ENCODE measurements around the gene TP53BP2. TPM values are rescaled to one million over a fixed set of nuclear protein-coding genes. Genes with fewer than 3 reads are reported as not detected.

Gene TP53BP2
- total RNA-seq, 1 experiment from 2014 or later: 38.2 TPM

DNA sequence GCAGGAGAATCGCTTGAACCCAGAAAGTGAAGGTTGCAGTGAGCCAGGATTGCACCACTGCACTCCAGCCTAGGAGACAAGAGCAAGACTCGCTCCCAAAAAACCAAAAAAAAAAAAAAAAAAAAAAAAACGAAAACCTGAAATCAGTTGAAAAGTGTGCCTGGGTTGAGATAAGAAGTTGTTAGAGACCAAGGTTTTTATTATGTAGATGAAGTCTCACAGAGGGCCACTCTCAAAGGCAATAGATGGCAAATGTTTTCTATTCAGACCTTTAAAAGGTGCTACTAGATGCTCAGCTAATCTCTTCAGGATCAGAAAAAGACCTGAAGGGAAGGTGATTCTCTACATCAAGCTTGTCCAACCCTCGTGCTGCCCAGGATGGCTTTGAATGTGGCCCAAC lies 115.8 kb downstream of the TP53BP2 start:
- no peak overlapping the region for H2AFZ ChIP-seq (ENCODE audit: low read depth, low read length, poor library complexity, severe bottlenecking)
- no peaks in the 10 kb centered on the region for H3K9me3 ChIP-seq (ENCODE audit: control insufficient read depth in 1 of 2, insufficient read depth in 1 of 2, low read depth in 1 of 2, low read length in 2 of 2)
- BruUV-seq (replicated peaks): no TSS peak
- H3K4me3 ChIP-seq (replicated peaks in 1 of 2; ENCODE audit: low read depth in 1 of 2, low read length in 2 of 2): no peak overlapping the region
- no peak for TF ChIP-seq JUND (IDR thresholded peaks at IDR 0.05)
- no peak for TF ChIP-seq ZNF274 (IDR thresholded peaks at IDR 0.05; ENCODE audit: low read depth, low read length)
- TF ChIP-seq ELF1 (IDR thresholded peaks at IDR 0.05; ENCODE audit: borderline replicate concordance, low read depth): no peak
- TF ChIP-seq POLR2A (IDR thresholded peaks at IDR 0.05; ENCODE audit: borderline replicate concordance, extremely low read depth, insufficient read depth, insufficient read length): no peak
- TF ChIP-seq RAD21 (IDR thresholded peaks at IDR 0.05; ENCODE audit: low read depth): no peak
- TF ChIP-seq TCF7L2 (IDR thresholded peaks at IDR 0.05; ENCODE audit: borderline replicate concordance, extremely low read depth, insufficient read depth, insufficient read length): no peak
- no peak for TF ChIP-seq SP1 (IDR thresholded peaks at IDR 0.05; ENCODE audit: low read depth)
- TF ChIP-seq POLR2AphosphoS5 (IDR thresholded peaks at IDR 0.05; ENCODE audit: low read depth, low read length): no peak
- TF ChIP-seq ZFX (IDR thresholded peaks at IDR 0.05): no peak
- no peak for TF ChIP-seq EZH2phosphoT487 (IDR thresholded peaks at IDR 0.05; ENCODE audit: borderline replicate concordance)
- no peak for TF ChIP-seq FOSL1 (IDR thresholded peaks at IDR 0.05; ENCODE audit: low read depth)
- intact Hi-C loops (cut with micrococcal nuclease): no loop called here
- no peaks in the 10 kb centered on the region for H4K20me1 ChIP-seq (ENCODE audit: insufficient read depth)
- ChIA-PET POLR2A (no interaction called here), RAD21 (ENCODE audit: low non-redundant PET in 1 of 2, low total read pairs in 2 of 2, uncharacterized antibody in 2 of 2, unreplicated experiment in 2 of 2) (no interaction called here), CTCF (no interaction called here)
- H3K27me3 ChIP-seq (ENCODE audit: insufficient read depth, low read length): no peaks in the 10 kb centered on the region
- no peaks in the 10 kb centered on the region for H3K9me2 ChIP-seq (ENCODE audit: insufficient read depth)
- ATAC-seq (no peak), DNase-seq (ENCODE audit: low read depth, low spot score) (no peak)
- peaks cover 22 to 57% of the 10 kb centered on the region in 2 experiments for H3K4me1 ChIP-seq (ENCODE audit: control insufficient read depth in 1 of 2, insufficient read depth in 2 of 2, low read length in 2 of 2)
- no peak overlapping the region for H3K9ac ChIP-seq (ENCODE audit: low read length)
- no peak overlapping the region for H3K4me2 ChIP-seq (ENCODE audit: low read length)
- no peak overlapping the region for H3K27ac ChIP-seq (ENCODE audit: low read depth, low read length)
- H3K79me2 ChIP-seq (ENCODE audit: insufficient read depth, low read length): peaks cover 100% of the 10 kb centered on the region
- H3K36me3 ChIP-seq (ENCODE audit: control insufficient read depth in 1 of 2, insufficient read depth in 2 of 2, low read length in 2 of 2): peaks cover 0 to 49% of the 10 kb centered on the region in 2 experiments; a peak in 1 of 4 replicates

Other genes with a start within 250 kb of the TP53BP2 start
- gene CAPN8, start 180.2 kb downstream of the TP53BP2 start, total RNA-seq (2021; ENCODE audit: unreplicated experiment): 0.54 TPM
- 173 TPM for gene CAPN2, start 133.4 kb downstream of the TP53BP2 start, total RNA-seq (2021; ENCODE audit: unreplicated experiment)

All from HCT116 (cell line).